ENCODE results near the gene ATOSB. TPM values are rescaled to one million over a fixed set of nuclear protein-coding genes. Genes with fewer than 3 reads are reported as not detected.

Gene ATOSB
- total and polyA plus RNA-seq, 12 donors = 12.1 to 51.2 (median 18.0) TPM

DNA sequence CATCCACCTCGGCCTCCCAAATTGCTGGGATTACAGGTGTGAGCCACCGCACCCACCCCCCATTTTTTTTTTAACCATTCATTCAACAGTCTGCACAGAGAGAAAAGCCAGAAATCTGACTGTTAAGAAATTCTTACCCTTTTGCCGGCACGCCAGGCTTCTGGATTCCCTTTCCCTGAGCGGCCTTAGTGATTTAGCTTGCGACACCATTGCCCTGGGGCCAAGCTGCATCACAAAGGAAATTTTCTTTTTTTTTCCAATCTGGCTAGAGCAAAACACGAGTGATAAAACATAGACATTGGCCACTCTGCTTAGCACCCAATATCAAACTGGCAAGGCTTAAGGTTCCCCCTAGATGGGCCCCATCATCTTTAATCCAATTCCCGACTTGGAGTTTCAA lies 21.2 kb upstream of the ATOSB start:
- Histone ChIP-seq H3K36me3 (replicated peaks in 1 of 2) (no peaks in the 10 kb centered on the region), H3K4me1 (replicated peaks in 1 of 2) (no peaks in the 10 kb centered on the region), H3K27ac (no peak overlapping the region), H3K4me3 (no peak overlapping the region), H3K27me3 (no peaks in the 10 kb centered on the region), H3K9me3 (replicated peaks in 1 of 3) (no peaks in the 10 kb centered on the region)
- intact Hi-C loops (cut with DNase I) = no loop called here
- WGBS, 4 donors = 76 to 83% (median 79%) methylated on average over 8 of the region's 8 CpGs
- TF ChIP-seq, protein P1, sequence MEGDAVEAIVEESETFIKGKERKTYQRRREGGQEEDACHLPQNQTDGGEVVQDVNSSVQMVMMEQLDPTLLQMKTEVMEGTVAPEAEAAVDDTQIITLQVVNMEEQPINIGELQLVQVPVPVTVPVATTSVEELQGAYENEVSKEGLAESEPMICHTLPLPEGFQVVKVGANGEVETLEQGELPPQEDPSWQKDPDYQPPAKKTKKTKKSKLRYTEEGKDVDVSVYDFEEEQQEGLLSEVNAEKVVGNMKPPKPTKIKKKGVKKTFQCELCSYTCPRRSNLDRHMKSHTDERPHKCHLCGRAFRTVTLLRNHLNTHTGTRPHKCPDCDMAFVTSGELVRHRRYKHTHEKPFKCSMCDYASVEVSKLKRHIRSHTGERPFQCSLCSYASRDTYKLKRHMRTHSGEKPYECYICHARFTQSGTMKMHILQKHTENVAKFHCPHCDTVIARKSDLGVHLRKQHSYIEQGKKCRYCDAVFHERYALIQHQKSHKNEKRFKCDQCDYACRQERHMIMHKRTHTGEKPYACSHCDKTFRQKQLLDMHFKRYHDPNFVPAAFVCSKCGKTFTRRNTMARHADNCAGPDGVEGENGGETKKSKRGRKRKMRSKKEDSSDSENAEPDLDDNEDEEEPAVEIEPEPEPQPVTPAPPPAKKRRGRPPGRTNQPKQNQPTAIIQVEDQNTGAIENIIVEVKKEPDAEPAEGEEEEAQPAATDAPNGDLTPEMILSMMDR (IDR thresholded peaks at IDR 0.05) = no peak
- no peak for TF ChIP-seq POLR2A (IDR thresholded peaks at IDR 0.05)
- DNase-seq = no peak

DNA sequence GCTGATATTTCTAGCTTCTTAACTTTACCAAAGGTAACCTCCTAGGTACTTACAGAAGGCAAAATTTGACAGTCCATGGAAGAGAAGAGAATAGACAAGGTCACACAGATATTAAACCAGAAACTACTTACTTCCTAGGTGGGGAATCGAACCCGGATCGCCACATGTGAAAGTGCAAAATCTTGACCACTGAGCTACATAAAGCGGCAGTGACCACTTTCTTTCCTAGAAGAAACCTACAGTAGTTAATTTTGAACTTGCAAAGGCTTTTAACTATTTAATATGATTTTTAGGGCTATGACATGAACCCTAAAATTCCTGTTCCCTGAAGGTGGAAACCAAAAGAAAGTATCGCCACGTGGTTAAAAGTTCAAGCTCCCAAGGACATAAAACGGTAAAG lies 20.3 kb upstream of the ATOSB start:
- no peak for DNase-seq

DNA sequence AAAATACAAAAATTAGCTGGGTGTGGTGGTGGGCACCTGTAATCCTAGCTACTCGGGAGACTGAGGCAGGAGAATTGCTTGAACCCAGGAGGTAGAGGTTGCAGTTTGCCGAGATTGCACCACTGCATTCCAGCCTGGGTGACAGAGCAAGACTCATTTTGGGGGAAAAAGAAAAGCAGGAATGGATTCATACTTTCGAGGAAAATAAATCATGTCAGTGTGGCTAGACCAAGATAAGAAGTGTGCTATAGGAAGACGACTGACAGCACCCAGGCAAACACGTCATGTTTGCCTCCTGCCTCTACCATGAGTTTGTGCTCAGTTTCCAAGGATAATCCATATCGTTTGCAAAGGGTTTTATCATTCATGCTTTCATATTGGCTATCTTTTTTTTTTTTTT lies 19.3 kb upstream of the ATOSB start:
- H3K4me1 ChIP-seq (replicated peaks in 1 of 2) = no peaks in the 10 kb centered on the region
- no peak overlapping the region for H3K27ac ChIP-seq
- H3K4me3 ChIP-seq = no peak overlapping the region
- TF ChIP-seq, protein P1 (IDR thresholded peaks at IDR 0.05) = no peak
- TF ChIP-seq POLR2A (IDR thresholded peaks at IDR 0.05) = no peak
- no peaks in the 10 kb centered on the region for H3K36me3 ChIP-seq (replicated peaks in 1 of 2)
- no peak for DNase-seq
- intact Hi-C loops (cut with DNase I) = no loop called here
- no peaks in the 10 kb centered on the region for H3K9me3 ChIP-seq (replicated peaks in 1 of 3)
- H3K27me3 ChIP-seq = no peaks in the 10 kb centered on the region
- 76 to 89% (median 86%) methylated on average over 6 of the region's 6 CpGs for WGBS, 4 donors

More for the DNA sequence above, 20.3 kb upstream of the ATOSB start:
- Histone ChIP-seq H3K4me3 (no peak overlapping the region), H3K27ac (no peak overlapping the region), H3K27me3 (no peaks in the 10 kb centered on the region), H3K36me3 (replicated peaks in 1 of 2) (no peaks in the 10 kb centered on the region), H3K9me3 (replicated peaks in 1 of 3) (no peaks in the 10 kb centered on the region), H3K4me1 (replicated peaks in 1 of 2) (no peaks in the 10 kb centered on the region)
- TF ChIP-seq, protein P1 (IDR thresholded peaks at IDR 0.05) = no peak
- TF ChIP-seq POLR2A (IDR thresholded peaks at IDR 0.05) = no peak
- WGBS, 4 donors = 74 to 77% (median 76%) methylated on average over 7 of the region's 7 CpGs
- intact Hi-C loops (cut with DNase I) = no loop called here

DNA sequence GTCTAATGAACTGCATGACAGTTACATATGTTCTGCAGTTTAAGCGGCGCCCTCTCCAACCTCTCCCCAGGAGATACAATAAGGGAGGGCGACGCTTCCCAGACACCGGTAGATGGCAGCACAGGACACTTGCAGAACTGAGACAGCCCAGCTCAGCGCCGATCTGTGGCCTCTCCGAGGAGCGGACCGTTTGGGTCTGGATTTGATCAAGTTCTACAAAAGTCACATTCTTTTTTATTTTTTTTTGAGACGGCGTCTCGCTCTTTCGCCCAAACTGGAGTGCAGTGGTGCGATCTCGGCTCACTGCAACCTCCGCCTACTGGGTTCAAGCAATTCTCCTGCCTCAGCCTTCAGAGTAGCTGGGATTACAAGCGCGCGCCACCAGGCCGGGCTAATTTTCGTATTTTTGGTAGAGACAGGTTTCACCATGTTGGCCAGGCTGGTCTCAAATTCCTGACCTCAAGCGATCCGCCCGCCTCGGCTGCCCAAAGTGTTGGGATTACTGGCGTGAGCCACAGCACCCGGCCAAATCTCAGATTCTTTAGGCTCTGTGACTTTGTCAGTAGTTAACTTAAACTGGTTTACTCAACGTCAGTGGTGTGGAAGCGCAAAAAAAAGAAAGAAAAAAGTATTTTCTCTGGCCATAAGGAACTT lies 1.4 kb upstream of the ATOSB start:
- H3K4me3 ChIP-seq = peak overlapping the region in 1 of 4 donors; percentile 52
- no peaks in the 10 kb centered on the region for H3K36me3 ChIP-seq (replicated peaks in 1 of 2)
- WGBS, 4 donors = 25 to 31% (median 27%) methylated on average over 28 to 30 of the region's 30 CpGs
- peak overlapping the region in 4 of 5 donors; percentile 75 to 83 (median 76) for H3K27ac ChIP-seq
- no peaks in the 10 kb centered on the region for H3K27me3 ChIP-seq
- intact Hi-C loops (cut with DNase I) = loop anchor here (2.0 to 5.0 kb wide), 4 partner anchors 140 to 360 kb away; no protein-coding TSS in a partner anchor
- H3K4me1 ChIP-seq (replicated peaks in 1 of 2) = peaks cover 26 to 43% of the 10 kb centered on the region in 2 donors
- H3K9me3 ChIP-seq (replicated peaks in 1 of 3) = no peaks in the 10 kb centered on the region
- peak; percentile 91 to 97 (median 96) for DNase-seq
- TF ChIP-seq POLR2A (IDR thresholded peaks at IDR 0.05) = no peak
- TF ChIP-seq, protein P1 (IDR thresholded peaks at IDR 0.05) = peak; percentile 91 to 97 (median 96)
